ENCODE data around the gene C1QTNF5.

DNA sequence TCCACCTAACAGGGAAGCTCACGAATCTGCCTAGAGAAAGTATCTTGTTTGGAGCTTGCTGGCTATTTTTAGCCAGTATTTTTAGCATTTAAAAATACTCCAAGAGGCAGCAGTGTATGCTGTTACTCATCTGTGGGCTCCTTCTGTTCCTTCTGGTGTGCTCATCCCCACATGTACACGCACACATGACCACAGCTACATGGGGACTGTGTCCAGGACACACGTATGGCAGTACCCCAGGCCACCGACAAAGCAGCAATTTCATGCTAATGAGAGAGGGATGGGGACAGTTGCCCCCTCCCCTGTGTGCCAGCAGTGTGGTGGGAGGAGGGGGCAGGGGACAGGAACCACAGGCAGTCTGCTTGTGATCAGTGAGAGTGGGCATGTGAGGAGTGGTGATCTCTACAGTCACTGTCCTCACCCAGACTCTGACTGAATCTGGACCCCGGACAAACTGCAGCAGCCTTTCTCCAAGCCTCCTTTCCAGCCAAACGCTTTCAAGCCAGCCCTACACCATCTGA lies 24.4 kb upstream of the C1QTNF5 start:
- TF ChIP-seq, protein P1, sequence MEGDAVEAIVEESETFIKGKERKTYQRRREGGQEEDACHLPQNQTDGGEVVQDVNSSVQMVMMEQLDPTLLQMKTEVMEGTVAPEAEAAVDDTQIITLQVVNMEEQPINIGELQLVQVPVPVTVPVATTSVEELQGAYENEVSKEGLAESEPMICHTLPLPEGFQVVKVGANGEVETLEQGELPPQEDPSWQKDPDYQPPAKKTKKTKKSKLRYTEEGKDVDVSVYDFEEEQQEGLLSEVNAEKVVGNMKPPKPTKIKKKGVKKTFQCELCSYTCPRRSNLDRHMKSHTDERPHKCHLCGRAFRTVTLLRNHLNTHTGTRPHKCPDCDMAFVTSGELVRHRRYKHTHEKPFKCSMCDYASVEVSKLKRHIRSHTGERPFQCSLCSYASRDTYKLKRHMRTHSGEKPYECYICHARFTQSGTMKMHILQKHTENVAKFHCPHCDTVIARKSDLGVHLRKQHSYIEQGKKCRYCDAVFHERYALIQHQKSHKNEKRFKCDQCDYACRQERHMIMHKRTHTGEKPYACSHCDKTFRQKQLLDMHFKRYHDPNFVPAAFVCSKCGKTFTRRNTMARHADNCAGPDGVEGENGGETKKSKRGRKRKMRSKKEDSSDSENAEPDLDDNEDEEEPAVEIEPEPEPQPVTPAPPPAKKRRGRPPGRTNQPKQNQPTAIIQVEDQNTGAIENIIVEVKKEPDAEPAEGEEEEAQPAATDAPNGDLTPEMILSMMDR (IDR thresholded peaks at IDR 0.05) = no peak
- TF ChIP-seq ZFX (IDR thresholded peaks at IDR 0.05; ENCODE audit: borderline replicate concordance) = no peak
